ENCODE data around the gene ELAVL3.
"Not testable (repeated sequence)": the region's sequence is repeated elsewhere in the genome, so short reads cannot be mapped to it uniquely, and the experiment has no call there.

ELAVL3 gene

DNA sequence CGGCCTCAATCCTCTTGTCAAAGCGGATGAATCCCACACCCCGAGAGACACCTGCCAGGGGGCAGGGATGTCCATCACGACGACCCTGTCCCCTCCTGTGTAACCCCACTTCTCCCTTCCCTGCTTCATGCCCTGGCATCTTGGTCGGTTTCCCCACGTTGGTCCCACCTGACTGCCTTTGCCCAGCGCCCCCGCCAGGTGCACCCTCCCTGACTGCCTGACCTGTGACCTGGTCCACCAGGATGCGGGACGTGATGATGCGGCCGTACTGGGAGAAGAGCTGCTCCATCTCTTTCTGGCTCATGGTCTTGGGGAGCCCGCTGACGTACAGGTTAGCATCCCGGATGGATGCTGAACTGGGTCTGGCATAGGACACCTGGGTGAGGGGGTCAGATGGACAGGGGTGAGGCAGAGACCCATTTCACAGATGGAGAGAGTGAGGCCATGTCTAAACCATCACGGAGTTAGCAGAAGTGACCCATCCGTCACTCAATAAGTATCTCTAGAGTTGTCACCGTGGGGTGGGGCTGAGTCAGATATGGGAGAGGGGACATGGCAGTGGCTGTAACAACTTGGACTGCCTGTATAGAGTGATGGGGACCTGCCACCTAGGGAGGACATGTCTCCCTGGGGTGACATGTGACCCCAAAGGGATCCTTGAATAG is 22.5 kb downstream of the ELAVL3 start:
- Histone ChIP-seq H3K36me3 (no peaks in the 10 kb centered on the region), H3K4me3 (ENCODE audit: low read depth, low read length) (no peak overlapping the region), H3K9me3 (ENCODE audit: severe bottlenecking) (no peaks in the 10 kb centered on the region), H3K27ac (no peak overlapping the region), H3K27me3 (ENCODE audit: insufficient read depth, low read depth, severe bottlenecking) (no peaks in the 10 kb centered on the region)
- TF ChIP-seq, protein P1, sequence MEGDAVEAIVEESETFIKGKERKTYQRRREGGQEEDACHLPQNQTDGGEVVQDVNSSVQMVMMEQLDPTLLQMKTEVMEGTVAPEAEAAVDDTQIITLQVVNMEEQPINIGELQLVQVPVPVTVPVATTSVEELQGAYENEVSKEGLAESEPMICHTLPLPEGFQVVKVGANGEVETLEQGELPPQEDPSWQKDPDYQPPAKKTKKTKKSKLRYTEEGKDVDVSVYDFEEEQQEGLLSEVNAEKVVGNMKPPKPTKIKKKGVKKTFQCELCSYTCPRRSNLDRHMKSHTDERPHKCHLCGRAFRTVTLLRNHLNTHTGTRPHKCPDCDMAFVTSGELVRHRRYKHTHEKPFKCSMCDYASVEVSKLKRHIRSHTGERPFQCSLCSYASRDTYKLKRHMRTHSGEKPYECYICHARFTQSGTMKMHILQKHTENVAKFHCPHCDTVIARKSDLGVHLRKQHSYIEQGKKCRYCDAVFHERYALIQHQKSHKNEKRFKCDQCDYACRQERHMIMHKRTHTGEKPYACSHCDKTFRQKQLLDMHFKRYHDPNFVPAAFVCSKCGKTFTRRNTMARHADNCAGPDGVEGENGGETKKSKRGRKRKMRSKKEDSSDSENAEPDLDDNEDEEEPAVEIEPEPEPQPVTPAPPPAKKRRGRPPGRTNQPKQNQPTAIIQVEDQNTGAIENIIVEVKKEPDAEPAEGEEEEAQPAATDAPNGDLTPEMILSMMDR (IDR thresholded peaks at IDR 0.05; ENCODE audit: low read depth, low read length) = no peak
- DNase-seq = no peak

- Histone ChIP-seq H3K27ac (no peak overlapping the region), H3K4me3 (ENCODE audit: low read depth, low read length) (no peak overlapping the region), H3K9me3 (ENCODE audit: severe bottlenecking) (no peaks in the 10 kb centered on the region), H3K27me3 (ENCODE audit: insufficient read depth, low read depth, severe bottlenecking) (no peaks in the 10 kb centered on the region), H3K36me3 (no peaks in the 10 kb centered on the region)
- DNase-seq = no peak
- TF ChIP-seq, protein P1 (IDR thresholded peaks at IDR 0.05; ENCODE audit: low read depth, low read length) = no peak
These were observed 23.0 kb downstream of the ELAVL3 start for GRCh38 chr19:11457831-11458230.

DNA sequence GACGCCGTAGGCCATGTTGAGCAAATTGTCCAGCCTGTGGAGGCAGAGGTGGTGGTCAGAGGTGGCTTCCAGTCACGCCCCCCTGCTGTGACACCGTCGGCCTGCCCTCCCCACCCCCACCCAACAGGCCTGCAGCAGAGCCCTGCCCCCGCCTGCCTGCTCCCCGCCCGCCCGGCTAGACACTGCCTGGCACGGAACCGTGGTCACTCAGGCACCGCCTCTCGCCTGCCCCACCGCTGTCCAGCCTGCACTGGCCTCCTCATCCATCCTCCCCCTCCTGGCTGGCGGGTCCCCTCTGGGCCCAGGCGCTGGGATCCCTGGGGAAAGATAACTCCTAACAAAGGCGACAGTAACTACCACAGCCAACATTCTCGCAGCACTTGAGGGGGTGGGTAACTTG is 23.7 kb downstream of the ELAVL3 start:
- H3K27me3 ChIP-seq (ENCODE audit: insufficient read depth, low read depth, severe bottlenecking) = no peaks in the 10 kb centered on the region
- no peak overlapping the region for H3K4me3 ChIP-seq (ENCODE audit: low read depth, low read length)
- TF ChIP-seq, protein P1 (IDR thresholded peaks at IDR 0.05; ENCODE audit: low read depth, low read length) = no peak
- H3K9me3 ChIP-seq (ENCODE audit: severe bottlenecking) = no peaks in the 10 kb centered on the region
- no peak for DNase-seq
- no peak overlapping the region for H3K27ac ChIP-seq
- no peaks in the 10 kb centered on the region for H3K36me3 ChIP-seq

- TF ChIP-seq, protein P1 (IDR thresholded peaks at IDR 0.05; ENCODE audit: low read depth, low read length) = no peak
- no peak for DNase-seq
- H3K27me3 ChIP-seq (ENCODE audit: insufficient read depth, low read depth, severe bottlenecking) = no peaks in the 10 kb centered on the region
These were observed 24.2 kb downstream of the ELAVL3 start for GRCh38 chr19:11456659-11457058.

DNA sequence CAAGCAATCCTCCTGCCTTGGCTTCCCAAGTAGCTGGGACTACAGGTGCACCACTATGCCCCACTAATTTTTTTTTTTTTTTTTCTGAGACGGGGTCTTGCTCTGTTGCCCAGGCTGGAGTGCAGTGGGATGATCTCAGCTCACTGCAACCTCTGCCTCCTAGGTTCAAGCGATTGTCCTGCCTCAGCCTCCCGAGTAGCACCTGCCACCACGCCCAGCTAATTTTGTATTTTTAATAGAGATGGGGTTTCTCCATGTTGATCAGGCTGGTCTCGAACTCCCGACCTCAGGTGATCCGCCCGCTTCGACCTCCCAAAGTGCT is 25.7 kb downstream of the ELAVL3 start:
- H3K27ac ChIP-seq; H3K9me3 ChIP-seq (ENCODE audit: severe bottlenecking); DNase-seq; H3K4me3 ChIP-seq (ENCODE audit: low read depth, low read length); H3K27me3 ChIP-seq (ENCODE audit: insufficient read depth, low read depth, severe bottlenecking); H3K36me3 ChIP-seq: not testable (repeated sequence)

More at GRCh38 chr19:11456659-11457058, 24.2 kb downstream of the ELAVL3 start:
- H3K36me3 ChIP-seq = no peaks in the 10 kb centered on the region
- no peaks in the 10 kb centered on the region for H3K9me3 ChIP-seq (ENCODE audit: severe bottlenecking)
- H3K4me3 ChIP-seq (ENCODE audit: low read depth, low read length) = no peak overlapping the region
- no peak overlapping the region for H3K27ac ChIP-seq

GRCh38 chr19:11453468-11454341 is 27.1 kb downstream of the ELAVL3 start:
- Histone ChIP-seq H3K27me3 (ENCODE audit: insufficient read depth, low read depth, severe bottlenecking) (no peaks in the 10 kb centered on the region), H3K36me3 (peaks cover 19% of the 10 kb centered on the region), H3K4me3 (ENCODE audit: low read depth, low read length) (no peak overlapping the region), H3K27ac (no peak overlapping the region), H3K9me3 (ENCODE audit: severe bottlenecking) (no peaks in the 10 kb centered on the region)
- DNase-seq = no peak
- TF ChIP-seq, protein P1 (IDR thresholded peaks at IDR 0.05; ENCODE audit: low read depth, low read length) = peak; percentile 55

Data from WERI-Rb-1 (cell line).